ENCODE measurements around the gene TRIM14. TPM values are rescaled to one million over a fixed set of nuclear protein-coding genes. Genes with fewer than 3 reads are reported as not detected.

TRIM14 gene
- total and polyA plus RNA-seq, 2 of the 13 experiments (the other 11 are each of a cell fraction or from before 2014, with no cell fraction given) = 9.2 to 13.0 TPM

DNA sequence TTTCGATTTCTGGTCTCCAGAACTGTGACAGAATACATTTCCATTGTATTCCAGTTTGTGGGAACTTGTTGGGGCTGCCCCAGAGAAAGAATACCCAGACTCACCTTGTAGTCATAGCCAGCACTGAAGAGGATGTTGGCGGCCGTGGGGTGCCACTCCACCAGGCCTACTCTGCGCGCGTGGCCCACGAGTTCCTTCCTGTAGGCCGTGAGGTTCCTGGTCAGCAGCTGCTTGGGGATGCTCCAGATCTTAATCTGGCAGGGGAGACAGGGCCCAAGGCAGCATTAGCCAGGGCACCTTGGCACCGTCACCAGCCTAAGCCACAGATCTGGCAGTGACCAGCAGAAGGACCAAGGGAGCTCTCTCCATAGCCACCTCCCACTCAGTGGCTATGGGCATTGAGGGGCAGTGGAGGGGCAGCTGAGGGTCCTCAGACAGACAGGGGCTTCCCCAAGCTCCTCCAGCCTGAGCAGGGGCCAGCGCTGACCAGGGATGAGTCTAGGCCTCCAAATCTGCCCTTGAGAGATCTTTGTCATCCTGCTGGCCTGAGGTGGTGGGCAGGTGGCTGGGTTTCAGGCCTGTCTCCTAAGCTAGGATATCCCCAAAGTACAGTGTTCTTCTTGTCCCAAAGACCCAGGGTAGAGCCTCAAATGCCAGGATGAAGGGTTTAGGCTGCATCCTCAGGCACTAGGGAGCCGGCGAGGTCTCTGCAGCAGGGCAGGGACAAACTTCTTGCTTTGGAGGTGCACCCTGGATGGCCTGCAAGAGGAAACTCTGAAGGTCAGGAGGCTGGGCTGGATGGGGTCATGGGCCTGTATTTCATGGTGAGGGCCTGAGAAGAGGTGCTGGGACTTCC lies 15.9 kb upstream of the TRIM14 start:
- Histone ChIP-seq H3K4me1 (ENCODE audit: insufficient read depth, low read length) (no peaks in the 10 kb centered on the region), H3K36me3 (replicated peaks in 1 of 2; ENCODE audit: control insufficient read depth in 1 of 2, insufficient read depth in 2 of 2, low read length in 2 of 2) (peaks cover 11 to 58% of the 10 kb centered on the region in 2 experiments; a peak in 4 of 5 replicates), H2AFZ (ENCODE audit: low read length) (no peak overlapping the region), H3K9me3 (ENCODE audit: low read length) (no peaks in the 10 kb centered on the region), H4K20me1 (ENCODE audit: insufficient read depth, low read length) (no peaks in the 10 kb centered on the region), H3K79me2 (ENCODE audit: insufficient read depth, low read length) (no peaks in the 10 kb centered on the region), H3K27ac (ENCODE audit: extremely low read length, insufficient read depth, low read length) (no peak overlapping the region), H3K4me3 (replicated peaks in 1 of 3; ENCODE audit: insufficient read depth in 1 of 3, low read depth in 2 of 3, low read length in 3 of 3) (no peak overlapping the region), H3K9ac (ENCODE audit: insufficient read depth, low read depth, low read length) (no peak overlapping the region), H3K4me2 (ENCODE audit: low read depth, low read length) (no peak overlapping the region), H3K27me3 (ENCODE audit: control insufficient read depth in 1 of 2, insufficient read depth in 2 of 2, low read length in 2 of 2) (no peaks in the 10 kb centered on the region)
- DNase-seq (ENCODE audit: low spot score) = no peak
- in situ Hi-C loops (cut with HindIII; ENCODE audit: extremely low pct_ligation_motif_present, low pct_unique_long_range_greater_than_20kb) = no loop called here
- WGBS (ENCODE audit: low lambda C conversion rate) = 91% methylated on average over 9 of the region's 12 CpGs
- no peak for TF ChIP-seq TCF7 (IDR thresholded peaks at IDR 0.05; ENCODE audit: low read depth)
- no peak for TF ChIP-seq EP300 (IDR thresholded peaks at IDR 0.05; ENCODE audit: low read depth in 2 of 2, low read length in 2 of 2)
- TF ChIP-seq EP300 (CRISPR knock-in tag; IDR thresholded peaks at IDR 0.05; ENCODE audit: borderline replicate concordance) = no peak
- TF ChIP-seq SRF (IDR thresholded peaks at IDR 0.05; ENCODE audit: low read depth, low read length) = no peak
- TF ChIP-seq ZNF430 (CRISPR knock-in tag; IDR thresholded peaks at IDR 0.05) = no peak
- no peak for TF ChIP-seq BORCS8-MEF2B (CRISPR knock-in tag; IDR thresholded peaks at IDR 0.05)
- no peak for ATAC-seq
- FAIRE-seq = no peak
- BruUV-seq (replicated peaks) = no TSS peak
- intact Hi-C loops (cut with micrococcal nuclease; ENCODE audit: unreplicated experiment) = no loop called here
- ChIA-PET POLR2A (no interaction called here), CTCF (ENCODE audit: low intra/inter-chr PET ratio, low total read pairs) (no interaction called here)

GRCh38 chr9:98132806-98133631 lies 14.0 kb upstream of the TRIM14 start:
- no peak for DNase-seq (ENCODE audit: low spot score)
- FAIRE-seq = no peak
- ChIA-PET CTCF (ENCODE audit: low intra/inter-chr PET ratio, low total read pairs) (no interaction called here), POLR2A (no interaction called here)
- H4K20me1 ChIP-seq (ENCODE audit: insufficient read depth, low read length) = no peaks in the 10 kb centered on the region
- in situ Hi-C loops (cut with HindIII; ENCODE audit: extremely low pct_ligation_motif_present, low pct_unique_long_range_greater_than_20kb) (no loop called here), intact Hi-C loops (cut with micrococcal nuclease; ENCODE audit: unreplicated experiment) (no loop called here)
- H3K4me3 ChIP-seq (replicated peaks in 1 of 3; ENCODE audit: insufficient read depth in 1 of 3, low read depth in 2 of 3, low read length in 3 of 3) = no peak overlapping the region
- peak; percentile 57; the same call in 1 of the 2 replicates for TF ChIP-seq ZNF629 (CRISPR knock-in tag; conservative IDR thresholded peaks at IDR 0.05)
- no peak for TF ChIP-seq FOSL2 (CRISPR knock-in tag; IDR thresholded peaks at IDR 0.05)
- TF ChIP-seq ZFP90 (CRISPR knock-in tag; IDR thresholded peaks at IDR 0.05; ENCODE audit: borderline replicate concordance) = no peak
- H3K36me3 ChIP-seq (replicated peaks in 1 of 2; ENCODE audit: control insufficient read depth in 1 of 2, insufficient read depth in 2 of 2, low read length in 2 of 2) = peaks cover 17 to 68% of the 10 kb centered on the region in 2 experiments; a peak in 4 of 5 replicates
- WGBS (ENCODE audit: low lambda C conversion rate) = 98% methylated on average over 10 of the region's 14 CpGs
- H3K4me1 ChIP-seq (ENCODE audit: insufficient read depth, low read length) = no peaks in the 10 kb centered on the region
- no peak overlapping the region for H3K27ac ChIP-seq (ENCODE audit: extremely low read length, insufficient read depth, low read length)
- no peak overlapping the region for H2AFZ ChIP-seq (ENCODE audit: low read length)
- no peak overlapping the region for H3K4me2 ChIP-seq (ENCODE audit: low read depth, low read length)
- H3K9ac ChIP-seq (ENCODE audit: insufficient read depth, low read depth, low read length) = no peak overlapping the region
- H3K27me3 ChIP-seq (ENCODE audit: control insufficient read depth in 1 of 2, insufficient read depth in 2 of 2, low read length in 2 of 2) = no peaks in the 10 kb centered on the region
- no peak for ATAC-seq
- H3K9me3 ChIP-seq (ENCODE audit: low read length) = no peaks in the 10 kb centered on the region
- no peaks in the 10 kb centered on the region for H3K79me2 ChIP-seq (ENCODE audit: insufficient read depth, low read length)
- BruUV-seq (replicated peaks) = no TSS peak

Data from HepG2 (cell line).